Pericardium fibroblast (primary cell): Measurements from ENCODE around the gene H2BK1. TPM values are rescaled to one million over a fixed set of nuclear protein-coding genes. Genes with fewer than 3 reads are reported as not detected.

Experiments
- total RNA-seq: library from RNA; depleted of rRNA; stranded (reverse); fragments of >200 nt; gene quantifications from 2 replicates; pipeline ENCODE4 v1.2.3, GENCODE V29; 2015

The H2BK1 gene
- total RNA-seq, result not detected in 2 replicates

DNA sequence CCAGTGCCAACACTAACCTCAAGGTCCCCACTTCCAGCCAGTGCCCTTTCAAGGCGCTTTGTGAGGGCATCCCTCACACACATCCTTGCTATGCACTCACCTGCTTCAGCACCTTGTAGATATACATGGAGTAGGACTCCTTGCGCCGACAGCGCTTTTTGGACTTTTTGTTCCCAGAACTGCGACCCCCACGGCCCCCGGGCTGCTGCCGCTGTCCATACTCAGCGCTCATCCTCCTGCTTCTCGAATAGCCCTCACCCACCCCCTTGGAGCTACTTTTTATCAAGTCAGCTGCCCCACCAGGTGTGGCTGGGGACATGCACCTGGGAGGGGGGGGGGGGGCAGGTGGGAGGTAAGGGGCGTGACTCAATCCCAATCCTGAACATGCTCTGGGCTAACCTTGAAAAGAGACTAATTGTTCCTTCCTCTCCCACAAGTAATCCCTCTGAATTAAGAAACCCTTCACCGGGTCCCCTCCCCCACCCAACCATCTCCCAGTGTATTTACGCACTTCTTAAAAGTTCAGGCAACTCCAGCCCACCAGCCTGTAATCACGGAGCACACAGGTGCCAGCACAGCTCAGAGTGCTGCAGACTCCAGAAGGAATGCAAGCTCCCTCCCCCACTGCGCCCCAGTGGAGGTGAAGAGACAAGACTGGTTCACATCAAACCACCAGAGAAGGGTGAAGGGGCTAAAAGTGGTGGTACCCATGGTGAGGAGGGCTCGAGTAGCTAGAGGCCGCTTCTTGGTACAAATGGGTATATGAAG, at the start of gene H2BK1:
Gene H2BK1, minus strand, starts transcription at position 402 of the 768 bp plus-strand sequence. Its CDS starts 170 bp downstream, at position 232.

GRCh38 chr7:151248346-151249033, 38.2 kb upstream of the H2BK1 start, which contains the start of gene SMARCD3:
SMARCD3 (minus strand) TSS chr7:151248694; CDS start chr7:151248562, 132 bp downstream.

GRCh38 chr7:151232091-151232916, 22.0 kb upstream of the H2BK1 start, which contains the start of gene CHPF2:
CHPF2 (plus strand) TSS chr7:151232483; CDS start chr7:151234012, 1,529 bp downstream.

GRCh38 chr7:151226875-151227782, 16.8 kb upstream of the H2BK1 start, which contains the start of gene ABCF2:
ABCF2 (minus strand) TSS chr7:151227205; CDS start chr7:151226458, 747 bp downstream.

GRCh38 chr7:151186640-151187408, 23.5 kb downstream of the H2BK1 start, which contains the start of gene ASB10:
ASB10 (minus strand) TSS chr7:151187250; CDS start chr7:151187130, 120 bp downstream.

GRCh38 chr7:151167197-151167961, 42.9 kb downstream of the H2BK1 start, which contains the start of gene GBX1:
GBX1 (minus strand) TSS chr7:151167694; CDS start chr7:151167548, 146 bp downstream.

Other genes with a start within 250 kb of the H2BK1 start
- 0.12 and 0.34 TPM in 2 replicates for gene KCNH2, start 232.2 kb downstream of the H2BK1 start, total RNA-seq
- gene NOS3, start 219.5 kb downstream of the H2BK1 start, total RNA-seq, result 2.9 and 3.5 TPM in 2 replicates
- 0.12 TPM in 1 of 2 replicates, not detected in the other for gene ATG9B, start 186.0 kb downstream of the H2BK1 start, total RNA-seq
- gene ABCB8, start 182.0 kb downstream of the H2BK1 start, total RNA-seq, result 21.6 and 30.9 TPM in 2 replicates
- gene ASIC3, start 162.0 kb downstream of the H2BK1 start, total RNA-seq, result 0.17 and 0.47 TPM in 2 replicates
- gene CDK5, start 152.6 kb downstream of the H2BK1 start, total RNA-seq, result 11.8 and 15.2 TPM in 2 replicates
- 111 and 200 TPM in 2 replicates for gene SLC4A2, start 150.9 kb downstream of the H2BK1 start, total RNA-seq
- gene FASTK, start 129.7 kb downstream of the H2BK1 start, total RNA-seq, result 72.9 and 100 TPM in 2 replicates
- 44.2 and 46.4 TPM in 2 replicates for gene TMUB1, start 127.0 kb downstream of the H2BK1 start, total RNA-seq
- gene AGAP3, start 124.0 kb downstream of the H2BK1 start, total RNA-seq, result 28.1 and 37.1 TPM in 2 replicates
- gene GBX1, start 42.8 kb downstream of the H2BK1 start, total RNA-seq, result not detected in 2 replicates
- gene ASB10, start 23.2 kb downstream of the H2BK1 start, total RNA-seq, result not detected in 2 replicates
- gene ABCF2, start 16.7 kb upstream of the H2BK1 start, total RNA-seq, result 34.2 and 43.7 TPM in 2 replicates
- 56.2 and 89.6 TPM in 2 replicates for gene CHPF2, start 22.0 kb upstream of the H2BK1 start, total RNA-seq
- 58.6 and 67.7 TPM in 2 replicates for gene SMARCD3, start 38.2 kb upstream of the H2BK1 start, total RNA-seq
- 30.7 TPM in 2 replicates for gene NUB1, start 131.3 kb upstream of the H2BK1 start, total RNA-seq
- 2.3 and 7.6 TPM in 2 replicates for gene WDR86, start 199.6 kb upstream of the H2BK1 start, total RNA-seq
- under 0.01 TPM in 1 of 2 replicates, not detected in the other for gene CRYGN, start 229.7 kb upstream of the H2BK1 start, total RNA-seq